Mammary epithelial cell (primary cell): Measurements from ENCODE around the gene TCHH.

ENCODE experiments used
- EZH2 ChIP-seq: IDR thresholded peaks from 2 replicates; pipeline ENCODE4 v1.6.1; 2012; ENCODE audit warnings: low read length, inconsistent platforms, borderline replicate concordance
- TF ChIP-seq, protein P1 (sequence below), 2 donors: IDR thresholded peaks in 1 of 2; conservative IDR thresholded peaks in 1 of 2; 2 replicates each; pipeline ENCODE4 v1.5.1; 2011 to 2012; ENCODE audit warnings: inconsistent platforms in 2 of 2, low read length in 2 of 2, mild to moderate bottlenecking in 2 of 2, control low read depth in 1 of 2, low read depth in 1 of 2; ENCODE audit not compliant: insufficient read depth in 1 of 2; ENCODE audit errors: extremely low read depth in 1 of 2

DNA sequence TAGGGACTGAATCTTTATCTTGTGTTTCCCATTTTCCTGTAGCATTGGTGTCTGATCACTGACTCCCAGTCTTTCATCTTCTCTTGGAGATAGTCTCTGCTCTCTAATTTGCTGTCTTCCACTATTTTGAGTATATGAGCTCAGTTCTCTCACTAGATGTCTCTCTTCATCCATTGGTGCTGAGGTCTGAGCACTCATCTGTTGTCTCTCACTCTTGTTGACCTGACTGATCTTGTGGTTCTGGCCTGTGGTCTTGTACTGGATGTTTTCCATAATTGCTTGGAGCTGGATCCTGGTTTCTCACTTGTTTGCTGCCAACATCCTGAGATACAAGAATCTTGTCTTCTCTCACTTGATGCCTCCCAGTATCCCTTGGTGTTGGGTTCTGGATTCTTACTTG is 53.3 kb downstream of the TCHH start:
- TF ChIP-seq, protein P1, sequence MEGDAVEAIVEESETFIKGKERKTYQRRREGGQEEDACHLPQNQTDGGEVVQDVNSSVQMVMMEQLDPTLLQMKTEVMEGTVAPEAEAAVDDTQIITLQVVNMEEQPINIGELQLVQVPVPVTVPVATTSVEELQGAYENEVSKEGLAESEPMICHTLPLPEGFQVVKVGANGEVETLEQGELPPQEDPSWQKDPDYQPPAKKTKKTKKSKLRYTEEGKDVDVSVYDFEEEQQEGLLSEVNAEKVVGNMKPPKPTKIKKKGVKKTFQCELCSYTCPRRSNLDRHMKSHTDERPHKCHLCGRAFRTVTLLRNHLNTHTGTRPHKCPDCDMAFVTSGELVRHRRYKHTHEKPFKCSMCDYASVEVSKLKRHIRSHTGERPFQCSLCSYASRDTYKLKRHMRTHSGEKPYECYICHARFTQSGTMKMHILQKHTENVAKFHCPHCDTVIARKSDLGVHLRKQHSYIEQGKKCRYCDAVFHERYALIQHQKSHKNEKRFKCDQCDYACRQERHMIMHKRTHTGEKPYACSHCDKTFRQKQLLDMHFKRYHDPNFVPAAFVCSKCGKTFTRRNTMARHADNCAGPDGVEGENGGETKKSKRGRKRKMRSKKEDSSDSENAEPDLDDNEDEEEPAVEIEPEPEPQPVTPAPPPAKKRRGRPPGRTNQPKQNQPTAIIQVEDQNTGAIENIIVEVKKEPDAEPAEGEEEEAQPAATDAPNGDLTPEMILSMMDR (conservative IDR thresholded peaks at IDR 0.05 in 1 of 2, IDR thresholded peaks at IDR 0.05 in 1 of 2; ENCODE audit: extremely low read depth in 1 of 2, insufficient read depth in 1 of 2, low read depth in 1 of 2, low read length in 2 of 2): no peak
- no peak for TF ChIP-seq EZH2
